Activated T-cell treated with anti-CD3 and anti-CD28 coated beads, Interleukin-2, amount 50 U/mL, for 24 hours (primary cell): ENCODE measurements around the gene KIAA1755.

Experiments used
- DNase-seq: peaks from one replicate; pipeline ENCODE4 v3.0.0-alpha.2; 2020
- H3K27ac Mint-ChIP-seq: 2 replicates; pipeline ENCODE4 v1.8.0; 2020; ENCODE audit warnings: mild to moderate bottlenecking, mixed read lengths
- H3K27me3 Mint-ChIP-seq: 2 replicates; pipeline ENCODE4 v1.8.0; 2020; ENCODE audit warnings: mixed read lengths
- H3K36me3 Mint-ChIP-seq: 2 replicates; pipeline ENCODE4 v1.8.0; 2020; ENCODE audit warnings: low read depth, mixed read lengths
- H3K4me1 Mint-ChIP-seq: 2 replicates; pipeline ENCODE4 v1.8.0; 2020; ENCODE audit warnings: low read depth, mixed read lengths
- H3K4me3 Mint-ChIP-seq: 2 replicates; pipeline ENCODE4 v1.8.0; 2020; ENCODE audit warnings: mild to moderate bottlenecking, moderate library complexity, mixed read lengths
- H3K9me3 Mint-ChIP-seq: 2 replicates; pipeline ENCODE4 v1.8.0; 2020; ENCODE audit warnings: mixed read lengths

KIAA1755 gene

DNA sequence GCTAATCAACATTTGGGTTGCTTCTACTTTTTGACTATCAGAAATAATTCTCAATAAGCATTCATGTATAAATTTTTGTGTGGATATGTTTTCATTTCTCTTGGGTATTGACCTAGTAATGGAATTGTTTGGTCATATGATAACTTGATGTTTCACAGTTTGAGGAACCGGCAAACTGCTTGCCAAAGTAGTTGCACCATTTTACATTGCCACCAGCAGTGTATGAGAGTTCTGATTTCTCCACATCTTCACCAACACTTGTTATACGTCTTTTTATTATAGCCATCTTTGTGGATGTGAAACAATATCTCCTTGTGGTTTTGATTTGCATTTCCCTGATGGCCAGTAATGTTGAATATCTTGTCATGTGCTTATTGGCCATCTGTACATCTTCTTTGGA, 52.9 kb downstream of the KIAA1755 start:
- H3K4me3 Mint-ChIP-seq: no peak overlapping the region
- no peak overlapping the region for H3K27ac Mint-ChIP-seq
- no peaks in the 10 kb centered on the region for H3K36me3 Mint-ChIP-seq
- no peaks in the 10 kb centered on the region for H3K4me1 Mint-ChIP-seq
- no peak for DNase-seq
- peaks cover 10% of the 10 kb centered on the region for H3K27me3 Mint-ChIP-seq
- no peaks in the 10 kb centered on the region for H3K9me3 Mint-ChIP-seq

DNA sequence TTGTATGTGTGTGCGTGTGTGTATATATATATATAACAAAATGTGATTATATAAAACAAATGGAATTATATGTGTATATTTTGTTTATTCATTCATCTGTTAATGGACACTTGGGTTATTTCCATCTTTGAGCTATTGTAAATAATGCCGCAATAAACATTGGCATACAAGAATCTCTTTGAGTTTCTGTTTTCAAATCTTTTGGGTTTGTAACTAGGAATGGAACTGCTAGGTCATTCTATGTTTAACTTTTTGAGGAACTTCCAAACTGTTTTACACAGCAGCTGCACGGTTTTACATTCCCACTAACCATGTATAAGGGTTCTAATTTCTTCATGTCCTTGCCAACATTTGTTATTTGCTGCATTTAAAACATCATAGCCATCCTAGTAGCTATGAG, 55.5 kb downstream of the KIAA1755 start:
- Mint-ChIP-seq H3K4me3 (no peak overlapping the region), H3K27ac (no peak overlapping the region), H3K9me3 (no peaks in the 10 kb centered on the region), H3K27me3 (peaks cover 15% of the 10 kb centered on the region), H3K4me1 (no peaks in the 10 kb centered on the region), H3K36me3 (no peaks in the 10 kb centered on the region)
- DNase-seq: no peak

DNA sequence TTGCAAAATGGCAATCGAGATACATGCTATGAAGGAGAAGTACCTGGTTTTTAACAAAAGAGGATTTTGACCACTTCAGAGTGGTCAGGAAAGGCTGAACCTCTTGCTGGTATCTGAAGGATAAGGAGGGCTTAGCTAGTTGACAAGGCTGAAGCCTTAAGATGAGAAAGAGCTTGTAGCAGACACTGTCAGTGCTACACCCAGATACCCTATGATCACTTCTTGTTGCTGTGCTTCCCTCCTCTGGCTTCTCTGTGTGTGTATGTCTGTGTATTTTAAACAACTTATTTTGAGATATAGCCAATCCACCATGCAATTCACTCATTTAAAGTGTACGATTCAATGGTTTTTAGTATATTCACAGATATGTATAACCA, 56.6 kb downstream of the KIAA1755 start:
- no peak overlapping the region for H3K4me3 Mint-ChIP-seq
- H3K4me1 Mint-ChIP-seq: no peaks in the 10 kb centered on the region
- DNase-seq: no peak
- peaks cover 15% of the 10 kb centered on the region for H3K27me3 Mint-ChIP-seq
- no peak overlapping the region for H3K27ac Mint-ChIP-seq
- no peaks in the 10 kb centered on the region for H3K36me3 Mint-ChIP-seq
- no peaks in the 10 kb centered on the region for H3K9me3 Mint-ChIP-seq

DNA sequence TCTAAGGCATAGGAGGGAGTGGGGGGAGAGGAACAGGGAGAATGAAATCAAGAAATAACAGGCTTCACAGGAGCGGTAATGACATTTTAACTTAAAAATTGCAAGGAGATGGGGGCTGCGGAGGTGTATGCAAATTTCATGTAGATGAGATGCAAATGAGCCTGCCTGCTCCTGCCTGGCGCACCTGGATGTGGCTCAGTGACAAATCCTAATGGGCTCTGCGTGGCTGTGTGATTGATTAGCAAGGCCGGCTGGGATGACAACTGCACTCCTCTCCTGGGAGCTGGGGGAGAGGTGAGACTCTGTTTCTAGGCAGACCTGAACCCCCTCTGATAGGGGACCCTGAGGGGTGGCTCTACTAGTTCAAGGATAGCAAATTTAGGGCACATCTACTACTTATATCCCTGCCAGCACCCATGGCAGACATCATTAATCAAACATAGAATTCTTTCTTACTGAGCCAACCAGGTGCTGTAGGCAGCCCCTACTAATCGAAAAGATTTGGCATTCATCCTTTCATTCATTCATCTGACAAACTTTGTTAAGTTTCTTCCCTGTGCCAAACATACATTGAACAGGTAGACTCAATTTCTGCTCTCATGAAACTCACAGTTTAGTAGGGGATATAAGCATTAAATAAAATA, 57.1 kb downstream of the KIAA1755 start:
- DNase-seq: peak; percentile 3
- H3K4me3 Mint-ChIP-seq: no peak overlapping the region
- H3K9me3 Mint-ChIP-seq: no peaks in the 10 kb centered on the region
- H3K27ac Mint-ChIP-seq: no peak overlapping the region
- H3K27me3 Mint-ChIP-seq: peaks cover 12% of the 10 kb centered on the region
- H3K4me1 Mint-ChIP-seq: no peaks in the 10 kb centered on the region
- no peaks in the 10 kb centered on the region for H3K36me3 Mint-ChIP-seq

GRCh38 chr20:38202982-38203293, 57.6 kb downstream of the KIAA1755 start:
- Mint-ChIP-seq H3K4me1 (no peaks in the 10 kb centered on the region), H3K9me3 (no peaks in the 10 kb centered on the region), H3K27ac (no peak overlapping the region), H3K36me3 (no peaks in the 10 kb centered on the region), H3K4me3 (no peak overlapping the region), H3K27me3 (peaks cover 8% of the 10 kb centered on the region)
- DNase-seq: peak; percentile 7

DNA sequence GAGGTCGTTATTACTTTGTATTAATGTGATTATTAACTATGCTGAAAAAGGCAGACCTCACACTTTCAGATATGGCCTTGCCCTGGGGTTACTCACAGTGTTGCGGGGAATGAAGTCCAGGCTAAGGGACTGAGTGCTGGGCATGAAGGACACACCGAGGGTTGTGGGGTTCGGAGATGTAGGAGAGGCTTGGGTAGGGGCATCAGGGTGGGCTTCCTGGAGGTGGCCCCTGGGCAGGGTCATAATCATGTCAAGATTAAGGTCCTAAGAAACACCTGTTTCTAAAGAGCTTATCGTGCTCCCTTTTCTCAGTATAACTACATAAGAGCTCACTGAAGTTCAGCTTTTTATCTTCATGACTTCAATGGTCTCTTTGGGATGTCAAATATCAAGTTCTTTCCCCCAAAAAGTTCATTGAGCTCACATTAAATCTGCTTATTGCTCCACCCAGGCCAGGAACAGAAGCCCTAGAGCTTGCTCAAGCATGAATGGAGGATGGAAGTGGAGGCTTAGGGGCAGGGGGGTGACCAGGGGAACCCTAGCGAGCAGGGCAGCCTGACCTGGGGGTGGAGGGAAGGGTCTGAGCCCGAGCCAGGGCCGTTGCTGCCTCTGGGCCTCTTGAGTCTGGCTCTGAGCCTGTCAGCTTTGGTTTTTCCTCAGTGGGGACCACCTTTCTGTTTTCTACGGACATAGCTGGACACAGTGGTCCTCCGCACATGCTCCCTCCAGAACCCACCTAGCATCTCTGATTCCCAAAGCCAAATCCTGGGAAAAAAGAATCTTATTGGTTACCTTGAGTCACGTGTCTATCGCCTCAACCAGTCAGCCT, 58.2 kb downstream of the KIAA1755 start:
- no peak overlapping the region for H3K27ac Mint-ChIP-seq
- no peaks in the 10 kb centered on the region for H3K36me3 Mint-ChIP-seq
- H3K9me3 Mint-ChIP-seq: no peaks in the 10 kb centered on the region
- H3K4me1 Mint-ChIP-seq: no peaks in the 10 kb centered on the region
- H3K27me3 Mint-ChIP-seq: peaks cover 5% of the 10 kb centered on the region
- DNase-seq: no peak
- no peak overlapping the region for H3K4me3 Mint-ChIP-seq

DNA sequence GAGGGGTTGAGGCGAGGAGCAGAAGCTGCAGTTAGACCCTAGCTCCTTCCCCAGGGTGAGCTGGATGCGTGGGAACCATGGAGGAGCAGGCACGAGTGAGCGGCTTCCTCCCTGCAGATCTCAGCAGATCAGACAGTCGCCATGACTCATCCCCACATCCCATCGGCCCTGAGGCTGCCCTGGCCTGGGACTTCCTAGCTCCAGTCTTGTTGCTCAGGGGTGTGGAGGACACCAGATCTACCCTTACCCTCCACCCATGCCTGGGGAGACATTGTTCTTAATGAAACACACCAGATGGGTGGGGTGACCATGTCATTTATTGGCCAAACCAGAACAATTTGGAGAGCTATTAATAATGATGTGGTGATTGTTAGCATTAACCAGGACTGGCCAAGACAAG, 59.2 kb downstream of the KIAA1755 start:
- peaks cover 5% of the 10 kb centered on the region for H3K27me3 Mint-ChIP-seq
- H3K9me3 Mint-ChIP-seq: no peaks in the 10 kb centered on the region
- no peaks in the 10 kb centered on the region for H3K4me1 Mint-ChIP-seq
- H3K4me3 Mint-ChIP-seq: no peak overlapping the region
- no peak overlapping the region for H3K27ac Mint-ChIP-seq
- peak; percentile 6 for DNase-seq
- H3K36me3 Mint-ChIP-seq: no peaks in the 10 kb centered on the region

DNA sequence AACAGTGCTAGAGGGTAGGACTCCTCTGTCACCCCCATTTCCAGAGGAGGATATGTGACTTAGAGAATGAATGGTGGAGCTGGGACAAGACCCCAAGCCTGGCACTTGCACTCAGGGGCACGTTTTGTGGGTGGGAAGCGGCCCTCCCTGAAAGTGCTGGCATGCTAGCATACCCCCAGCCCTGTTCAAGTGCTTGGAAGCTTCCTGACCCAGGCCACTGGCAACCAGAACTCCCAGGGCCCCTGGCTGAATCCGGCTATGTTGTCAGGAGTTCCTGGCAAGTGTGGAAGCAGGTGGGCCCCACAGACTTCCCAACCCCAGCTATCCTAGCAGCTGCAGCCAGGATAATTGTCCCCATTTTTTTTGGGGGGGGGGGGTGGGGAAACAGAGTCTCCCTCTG, 59.9 kb downstream of the KIAA1755 start:
- H3K27me3 Mint-ChIP-seq: peaks cover 10% of the 10 kb centered on the region
- H3K36me3 Mint-ChIP-seq: no peaks in the 10 kb centered on the region
- H3K9me3 Mint-ChIP-seq: no peaks in the 10 kb centered on the region
- H3K27ac Mint-ChIP-seq: no peak overlapping the region
- no peak overlapping the region for H3K4me3 Mint-ChIP-seq
- DNase-seq: peak; percentile 13
- no peaks in the 10 kb centered on the region for H3K4me1 Mint-ChIP-seq

GRCh38 chr20:38199501-38200390, 60.8 kb downstream of the KIAA1755 start:
- Mint-ChIP-seq H3K4me3 (no peak overlapping the region), H3K9me3 (no peaks in the 10 kb centered on the region), H3K27me3 (peaks cover 13% of the 10 kb centered on the region), H3K27ac (no peak overlapping the region), H3K36me3 (no peaks in the 10 kb centered on the region), H3K4me1 (no peaks in the 10 kb centered on the region)
- peak; percentile 12 for DNase-seq

DNA sequence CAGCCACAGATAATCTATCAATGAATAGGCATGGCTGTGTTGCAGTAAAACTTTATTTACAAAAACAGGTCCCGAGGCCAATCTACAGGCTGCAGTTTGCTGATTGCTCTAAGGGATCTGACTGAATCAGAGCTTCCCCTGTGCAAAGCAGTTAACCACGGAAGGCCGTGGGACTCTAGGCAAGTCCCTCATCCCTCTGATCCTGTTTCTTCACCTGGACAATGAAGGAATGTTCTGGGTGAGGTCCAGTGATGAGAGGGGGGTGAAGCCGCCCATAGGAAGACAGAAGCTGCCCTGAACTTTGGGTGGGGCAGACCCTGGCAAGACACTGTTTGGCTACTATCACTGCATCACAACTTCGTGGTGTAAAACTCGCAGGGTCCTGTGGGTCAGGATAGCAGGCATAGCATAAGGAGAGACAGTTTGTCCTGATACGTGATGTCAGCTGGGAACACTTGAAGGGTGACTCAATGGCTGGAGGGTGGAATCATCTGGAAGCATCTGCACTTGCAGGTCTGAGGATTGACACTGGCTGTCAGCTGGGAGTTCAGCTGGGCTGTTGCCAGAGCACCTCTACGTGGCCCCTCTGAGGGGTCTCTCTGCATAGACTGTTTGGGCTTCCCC, 62.2 kb downstream of the KIAA1755 start:
- no peaks in the 10 kb centered on the region for H3K36me3 Mint-ChIP-seq
- H3K9me3 Mint-ChIP-seq: peaks cover 4% of the 10 kb centered on the region
- H3K27me3 Mint-ChIP-seq: peaks cover 13% of the 10 kb centered on the region
- H3K27ac Mint-ChIP-seq: no peak overlapping the region
- H3K4me1 Mint-ChIP-seq: no peaks in the 10 kb centered on the region
- H3K4me3 Mint-ChIP-seq: no peak overlapping the region
- no peak for DNase-seq

DNA sequence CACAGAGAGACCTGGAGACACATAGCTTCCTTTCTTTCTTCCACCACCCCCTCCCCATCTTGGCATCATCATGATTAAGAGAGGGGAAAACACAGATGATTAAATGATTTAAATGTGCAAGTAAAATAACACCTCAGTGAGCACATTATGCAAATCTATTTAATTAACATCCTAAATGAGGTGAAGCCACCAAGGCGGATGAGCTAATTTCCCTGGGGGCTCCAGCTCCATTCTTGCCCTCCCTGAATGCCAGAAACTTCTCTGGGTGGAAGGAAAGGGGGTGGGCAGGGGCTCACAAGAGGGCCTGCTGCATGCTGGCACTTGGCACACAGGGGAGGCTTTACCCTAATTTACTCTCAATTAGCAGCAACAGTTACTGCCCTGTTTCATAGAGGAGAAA, 62.9 kb downstream of the KIAA1755 start:
- H3K4me3 Mint-ChIP-seq: no peak overlapping the region
- H3K4me1 Mint-ChIP-seq: no peaks in the 10 kb centered on the region
- H3K27ac Mint-ChIP-seq: no peak overlapping the region
- DNase-seq: no peak
- peaks cover 4% of the 10 kb centered on the region for H3K9me3 Mint-ChIP-seq
- no peaks in the 10 kb centered on the region for H3K36me3 Mint-ChIP-seq
- peaks cover 16% of the 10 kb centered on the region for H3K27me3 Mint-ChIP-seq

DNA sequence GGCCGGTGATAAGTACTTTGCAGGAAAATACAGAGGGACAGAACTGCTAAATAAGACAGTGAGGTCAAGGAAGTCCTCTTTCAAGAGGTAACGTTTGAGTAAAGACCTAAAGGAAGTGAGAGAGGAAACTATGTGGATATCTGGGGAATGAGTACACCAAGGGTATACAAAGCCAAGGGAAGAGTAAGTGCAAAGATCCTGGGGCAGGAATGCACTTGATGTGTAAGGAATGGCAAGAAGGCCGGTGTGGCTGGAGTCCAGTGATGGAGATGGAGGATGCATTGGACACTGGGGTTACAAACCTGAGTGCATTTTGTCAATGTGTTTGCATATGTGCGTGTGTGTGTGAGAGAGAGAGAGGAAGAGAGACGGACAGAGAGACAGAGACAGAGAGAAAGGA, 63.3 kb downstream of the KIAA1755 start:
- peaks cover 4% of the 10 kb centered on the region for H3K9me3 Mint-ChIP-seq
- no peaks in the 10 kb centered on the region for H3K36me3 Mint-ChIP-seq
- H3K4me3 Mint-ChIP-seq: no peak overlapping the region
- no peak for DNase-seq
- H3K27me3 Mint-ChIP-seq: peaks cover 15% of the 10 kb centered on the region
- H3K4me1 Mint-ChIP-seq: no peaks in the 10 kb centered on the region
- H3K27ac Mint-ChIP-seq: no peak overlapping the region

DNA sequence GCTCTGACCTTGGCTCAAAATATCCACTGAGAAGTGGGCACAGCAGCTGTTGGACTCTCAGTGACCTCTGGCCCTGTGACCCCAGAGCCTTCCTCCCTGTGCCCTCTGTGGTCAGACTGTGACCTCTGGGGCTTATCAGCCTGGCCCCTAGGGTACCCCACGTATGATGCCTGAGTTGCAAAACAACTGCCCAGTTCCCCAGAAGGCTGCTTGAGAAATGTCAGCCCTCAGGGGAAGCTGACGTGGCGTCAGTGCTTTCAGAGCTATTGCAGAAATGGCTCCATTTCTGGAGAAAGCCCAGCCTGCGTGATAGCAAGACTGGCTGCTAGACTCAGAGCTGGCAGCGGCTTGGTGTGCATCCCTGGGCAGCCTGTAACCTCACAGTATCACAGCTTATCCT, 63.9 kb downstream of the KIAA1755 start:
- H3K4me1 Mint-ChIP-seq: no peaks in the 10 kb centered on the region
- H3K9me3 Mint-ChIP-seq: peaks cover 4% of the 10 kb centered on the region
- H3K4me3 Mint-ChIP-seq: no peak overlapping the region
- H3K27me3 Mint-ChIP-seq: peaks cover 14% of the 10 kb centered on the region
- no peak overlapping the region for H3K27ac Mint-ChIP-seq
- H3K36me3 Mint-ChIP-seq: no peaks in the 10 kb centered on the region
- DNase-seq: peak; percentile 6

DNA sequence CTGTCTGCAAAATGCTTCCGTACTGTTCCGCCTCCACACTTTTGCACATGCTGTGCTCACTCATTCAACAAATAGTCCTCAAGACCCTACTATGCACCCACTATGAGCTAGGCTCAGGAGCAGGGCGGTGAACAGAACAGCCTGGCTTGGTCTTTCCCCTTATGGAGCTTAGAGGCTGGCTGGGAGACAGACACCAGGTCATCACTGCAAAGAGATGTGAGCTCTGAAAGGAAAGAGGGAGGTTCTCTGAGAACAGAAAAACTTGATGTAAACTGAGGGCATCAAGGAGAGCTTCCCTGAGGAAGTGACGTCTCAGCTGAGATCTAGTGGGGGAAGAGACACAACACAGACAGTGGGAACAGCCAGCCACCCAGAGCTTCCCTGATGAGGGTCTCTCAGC, 64.5 kb downstream of the KIAA1755 start:
- H3K9me3 Mint-ChIP-seq: peaks cover 4% of the 10 kb centered on the region
- no peaks in the 10 kb centered on the region for H3K4me1 Mint-ChIP-seq
- H3K27ac Mint-ChIP-seq: no peak overlapping the region
- peak; percentile 17 for DNase-seq
- no peaks in the 10 kb centered on the region for H3K36me3 Mint-ChIP-seq
- H3K27me3 Mint-ChIP-seq: peaks cover 16% of the 10 kb centered on the region
- no peak overlapping the region for H3K4me3 Mint-ChIP-seq
